ENCODE measurements around the gene TGFBR2. TPM values are rescaled to one million over a fixed set of nuclear protein-coding genes. Genes with fewer than 3 reads are reported as not detected.

The TGFBR2 gene
- total RNA-seq, 1 experiment from 2014 or later = not detected

GRCh38 chr3:30671527-30672286 is 65.3 kb downstream of the TGFBR2 start:
- Histone ChIP-seq H3K27me3 (ENCODE audit: low read length) (no peaks in the 10 kb centered on the region; the same call in 1 of the 2 replicates), H3K4me2 (ENCODE audit: low read depth, low read length, poor library complexity, severe bottlenecking) (no peak overlapping the region), H4K20me1 (ENCODE audit: insufficient read depth, low read depth, low read length) (no peaks in the 10 kb centered on the region), H3K4me3 (ENCODE audit: low read length) (no peak overlapping the region), H3K27ac (ENCODE audit: low read length) (no peak overlapping the region), H3K4me1 (ENCODE audit: low read length) (no peaks in the 10 kb centered on the region), H3K9me3 (ENCODE audit: low read length) (no peaks in the 10 kb centered on the region), H2AFZ (ENCODE audit: low read length) (no peak overlapping the region), H3K9ac (ENCODE audit: low read length) (no peak overlapping the region), H3K79me2 (ENCODE audit: low read length) (no peaks in the 10 kb centered on the region), H3K36me3 (ENCODE audit: insufficient read depth, low read length) (no peaks in the 10 kb centered on the region), H3K9me2 (replicated peaks; ENCODE audit: insufficient read depth, low read length) (no peaks in the 10 kb centered on the region)
- DNase-seq = no peak

DNA sequence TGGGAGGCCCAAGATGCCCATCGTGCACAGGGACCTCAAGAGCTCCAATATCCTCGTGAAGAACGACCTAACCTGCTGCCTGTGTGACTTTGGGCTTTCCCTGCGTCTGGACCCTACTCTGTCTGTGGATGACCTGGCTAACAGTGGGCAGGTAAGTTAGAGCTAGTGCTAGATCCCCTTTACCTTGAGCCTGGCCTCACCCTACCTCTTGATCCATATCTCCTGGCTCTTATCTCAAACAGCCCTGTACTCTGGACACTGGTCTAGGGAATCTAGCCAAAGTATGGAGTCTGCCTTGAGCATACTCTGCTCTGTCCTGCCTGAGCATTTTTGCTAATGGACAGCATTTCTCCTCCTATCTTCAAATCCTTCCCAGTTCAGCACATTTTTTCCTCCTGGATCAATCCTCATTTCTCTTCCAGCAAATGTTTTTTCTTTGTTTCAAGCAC is 65.9 kb downstream of the TGFBR2 start:
- Histone ChIP-seq H3K9me2 (replicated peaks; ENCODE audit: insufficient read depth, low read length) (no peaks in the 10 kb centered on the region), H3K27ac (ENCODE audit: low read length) (no peak overlapping the region), H3K4me2 (ENCODE audit: low read depth, low read length, poor library complexity, severe bottlenecking) (no peak overlapping the region), H3K79me2 (ENCODE audit: low read length) (no peaks in the 10 kb centered on the region), H3K4me1 (ENCODE audit: low read length) (no peaks in the 10 kb centered on the region), H3K9ac (ENCODE audit: low read length) (no peak overlapping the region), H3K9me3 (ENCODE audit: low read length) (no peaks in the 10 kb centered on the region), H3K27me3 (ENCODE audit: low read length) (no peaks in the 10 kb centered on the region; the same call in 1 of the 2 replicates), H4K20me1 (ENCODE audit: insufficient read depth, low read depth, low read length) (no peaks in the 10 kb centered on the region), H2AFZ (ENCODE audit: low read length) (no peak overlapping the region), H3K4me3 (ENCODE audit: low read length) (no peak overlapping the region), H3K36me3 (ENCODE audit: insufficient read depth, low read length) (no peaks in the 10 kb centered on the region)
- no peak for DNase-seq

DNA sequence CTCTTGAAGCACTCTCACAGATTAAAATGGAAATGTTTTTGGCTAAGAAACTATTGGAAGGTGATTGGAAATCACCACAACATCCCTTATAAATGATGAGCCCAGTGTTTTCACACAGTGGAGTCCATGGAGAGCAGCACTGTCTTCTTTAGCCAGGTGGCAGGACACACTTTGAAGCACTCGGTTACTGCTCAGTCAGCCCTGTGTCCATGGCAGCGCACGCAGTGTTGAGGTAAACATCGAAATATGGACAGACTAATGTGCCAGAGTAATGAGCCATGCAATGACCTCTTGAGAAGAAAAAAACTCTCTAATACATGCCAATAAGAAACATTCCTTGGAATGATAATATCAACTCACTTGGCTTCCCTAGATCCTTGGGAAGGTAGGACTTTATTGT is 66.6 kb downstream of the TGFBR2 start:
- Histone ChIP-seq H3K27ac (ENCODE audit: low read length) (no peak overlapping the region), H3K79me2 (ENCODE audit: low read length) (no peaks in the 10 kb centered on the region), H4K20me1 (ENCODE audit: insufficient read depth, low read depth, low read length) (no peaks in the 10 kb centered on the region), H3K9ac (ENCODE audit: low read length) (no peak overlapping the region), H3K4me1 (ENCODE audit: low read length) (no peaks in the 10 kb centered on the region), H3K4me2 (ENCODE audit: low read depth, low read length, poor library complexity, severe bottlenecking) (no peak overlapping the region), H3K4me3 (ENCODE audit: low read length) (no peak overlapping the region), H3K27me3 (ENCODE audit: low read length) (no peaks in the 10 kb centered on the region; the same call in 1 of the 2 replicates), H3K9me3 (ENCODE audit: low read length) (no peaks in the 10 kb centered on the region), H2AFZ (ENCODE audit: low read length) (no peak overlapping the region), H3K36me3 (ENCODE audit: insufficient read depth, low read length) (no peaks in the 10 kb centered on the region), H3K9me2 (replicated peaks; ENCODE audit: insufficient read depth, low read length) (no peaks in the 10 kb centered on the region)
- no peak for DNase-seq

DNA sequence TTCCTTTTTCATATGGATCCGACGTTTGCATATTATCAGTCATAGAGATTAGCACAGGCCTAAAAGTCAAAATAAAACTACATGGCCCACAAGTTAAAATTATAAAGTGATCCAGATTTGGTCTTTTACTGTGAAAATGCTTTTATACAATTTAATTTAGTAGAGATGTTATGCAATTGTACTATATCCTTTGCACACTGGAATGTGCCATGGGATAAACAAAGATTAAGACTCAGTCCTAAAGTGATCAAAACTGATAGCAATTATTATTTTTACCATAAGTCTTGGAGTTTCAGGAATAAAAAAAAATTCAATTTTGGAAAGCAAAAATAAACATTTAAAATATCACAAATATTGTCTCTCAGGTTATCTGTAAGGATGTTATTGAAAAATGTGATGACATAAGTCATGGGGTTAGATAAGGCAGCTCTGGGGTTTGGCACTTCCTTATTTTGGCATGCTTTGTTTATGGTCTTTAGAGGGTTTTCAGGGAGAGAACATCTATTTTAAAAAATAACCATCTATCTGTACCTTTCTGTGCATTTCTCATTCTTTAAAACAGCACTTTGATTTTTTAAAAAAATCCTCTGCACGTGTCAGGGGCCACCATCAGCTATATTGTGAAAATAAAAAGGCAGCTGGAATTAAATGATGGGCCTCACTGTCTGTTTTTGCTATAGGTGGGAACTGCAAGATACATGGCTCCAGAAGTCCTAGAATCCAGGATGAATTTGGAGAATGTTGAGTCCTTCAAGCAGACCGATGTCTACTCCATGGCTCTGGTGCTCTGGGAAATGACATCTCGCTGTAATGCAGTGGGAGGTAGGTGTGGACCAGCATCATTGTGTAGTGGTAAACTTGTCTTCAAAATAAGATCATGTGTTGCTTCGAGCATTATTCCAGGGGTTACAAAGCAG is 67.3 kb downstream of the TGFBR2 start:
- no peaks in the 10 kb centered on the region; the same call in 1 of the 2 replicates for H3K27me3 ChIP-seq (ENCODE audit: low read length)
- no peak overlapping the region for H3K4me2 ChIP-seq (ENCODE audit: low read depth, low read length, poor library complexity, severe bottlenecking)
- no peak for DNase-seq
- H3K9me3 ChIP-seq (ENCODE audit: low read length) = no peaks in the 10 kb centered on the region
- no peaks in the 10 kb centered on the region for H3K79me2 ChIP-seq (ENCODE audit: low read length)
- no peaks in the 10 kb centered on the region for H3K4me1 ChIP-seq (ENCODE audit: low read length)
- H4K20me1 ChIP-seq (ENCODE audit: insufficient read depth, low read depth, low read length) = no peaks in the 10 kb centered on the region
- H3K27ac ChIP-seq (ENCODE audit: low read length) = no peak overlapping the region
- no peak overlapping the region for H2AFZ ChIP-seq (ENCODE audit: low read length)
- no peak overlapping the region for H3K4me3 ChIP-seq (ENCODE audit: low read length)
- no peak overlapping the region for H3K9ac ChIP-seq (ENCODE audit: low read length)
- no peaks in the 10 kb centered on the region for H3K9me2 ChIP-seq (replicated peaks; ENCODE audit: insufficient read depth, low read length)
- no peaks in the 10 kb centered on the region for H3K36me3 ChIP-seq (ENCODE audit: insufficient read depth, low read length)

DNA sequence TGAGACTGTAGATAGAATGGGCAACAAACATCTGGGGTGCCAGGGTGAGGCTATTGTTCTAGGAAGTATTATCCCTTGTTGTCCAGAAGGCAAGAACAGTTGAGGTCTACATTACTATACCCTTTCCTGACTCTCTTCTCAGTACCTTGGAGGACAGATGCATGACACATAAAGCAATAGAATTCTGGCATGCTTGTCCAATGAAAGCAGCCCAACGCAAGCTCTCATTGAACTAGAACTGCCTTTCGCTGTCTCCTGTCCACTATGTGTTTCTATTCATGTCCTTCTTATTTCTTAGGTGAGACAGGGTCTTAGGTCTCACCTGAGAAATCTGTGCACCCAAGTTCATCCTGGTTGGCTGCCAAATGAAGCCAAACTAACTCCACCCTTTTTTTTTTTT is 68.6 kb downstream of the TGFBR2 start:
- H3K4me2 ChIP-seq (ENCODE audit: low read depth, low read length, poor library complexity, severe bottlenecking) = no peak overlapping the region
- no peaks in the 10 kb centered on the region for H4K20me1 ChIP-seq (ENCODE audit: insufficient read depth, low read depth, low read length)
- no peaks in the 10 kb centered on the region for H3K4me1 ChIP-seq (ENCODE audit: low read length)
- no peaks in the 10 kb centered on the region for H3K36me3 ChIP-seq (ENCODE audit: insufficient read depth, low read length)
- no peak overlapping the region for H3K4me3 ChIP-seq (ENCODE audit: low read length)
- no peaks in the 10 kb centered on the region for H3K79me2 ChIP-seq (ENCODE audit: low read length)
- H3K27ac ChIP-seq (ENCODE audit: low read length) = no peak overlapping the region
- H3K9me3 ChIP-seq (ENCODE audit: low read length) = no peaks in the 10 kb centered on the region
- no peak overlapping the region for H2AFZ ChIP-seq (ENCODE audit: low read length)
- H3K9ac ChIP-seq (ENCODE audit: low read length) = no peak overlapping the region
- no peaks in the 10 kb centered on the region for H3K9me2 ChIP-seq (replicated peaks; ENCODE audit: insufficient read depth, low read length)
- H3K27me3 ChIP-seq (ENCODE audit: low read length) = no peaks in the 10 kb centered on the region; the same call in 1 of the 2 replicates
- DNase-seq = no peak

DNA sequence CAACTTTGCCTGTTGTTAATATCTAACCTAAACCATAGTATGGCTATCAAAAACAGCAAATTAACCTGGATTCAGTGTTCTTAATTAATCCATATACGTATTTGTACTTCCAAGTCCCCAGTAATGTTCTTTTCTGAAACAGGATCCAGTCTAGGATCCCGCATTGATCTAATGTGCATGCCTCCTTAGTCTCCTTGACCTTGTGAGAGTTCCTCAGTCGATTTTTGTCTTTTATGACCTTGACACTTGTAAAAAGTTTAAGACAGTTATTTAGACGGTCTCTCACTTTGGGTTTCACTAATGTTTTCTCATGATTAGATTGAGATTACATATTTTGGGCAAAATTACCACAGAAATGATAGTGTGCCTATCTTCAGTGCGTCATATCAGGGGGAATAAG is 69.4 kb downstream of the TGFBR2 start:
- Histone ChIP-seq H3K4me1 (ENCODE audit: low read length) (no peaks in the 10 kb centered on the region), H3K4me3 (ENCODE audit: low read length) (no peak overlapping the region), H3K79me2 (ENCODE audit: low read length) (no peaks in the 10 kb centered on the region), H3K4me2 (ENCODE audit: low read depth, low read length, poor library complexity, severe bottlenecking) (no peak overlapping the region), H3K9me2 (replicated peaks; ENCODE audit: insufficient read depth, low read length) (no peaks in the 10 kb centered on the region), H3K27me3 (ENCODE audit: low read length) (no peaks in the 10 kb centered on the region; the same call in 1 of the 2 replicates), H3K9ac (ENCODE audit: low read length) (no peak overlapping the region), H3K27ac (ENCODE audit: low read length) (no peak overlapping the region), H2AFZ (ENCODE audit: low read length) (no peak overlapping the region), H3K36me3 (ENCODE audit: insufficient read depth, low read length) (no peaks in the 10 kb centered on the region), H4K20me1 (ENCODE audit: insufficient read depth, low read depth, low read length) (no peaks in the 10 kb centered on the region), H3K9me3 (ENCODE audit: low read length) (no peaks in the 10 kb centered on the region)
- no peak for DNase-seq

GRCh38 chr3:30676424-30677346 is 70.3 kb downstream of the TGFBR2 start:
- H3K4me2 ChIP-seq (ENCODE audit: low read depth, low read length, poor library complexity, severe bottlenecking) = no peak overlapping the region
- H3K4me3 ChIP-seq (ENCODE audit: low read length) = no peak overlapping the region
- no peak overlapping the region for H3K27ac ChIP-seq (ENCODE audit: low read length)
- H3K79me2 ChIP-seq (ENCODE audit: low read length) = no peaks in the 10 kb centered on the region
- H3K9me2 ChIP-seq (replicated peaks; ENCODE audit: insufficient read depth, low read length) = no peaks in the 10 kb centered on the region
- H3K4me1 ChIP-seq (ENCODE audit: low read length) = no peaks in the 10 kb centered on the region
- no peaks in the 10 kb centered on the region for H3K9me3 ChIP-seq (ENCODE audit: low read length)
- no peaks in the 10 kb centered on the region; the same call in 1 of the 2 replicates for H3K27me3 ChIP-seq (ENCODE audit: low read length)
- H4K20me1 ChIP-seq (ENCODE audit: insufficient read depth, low read depth, low read length) = no peaks in the 10 kb centered on the region
- H3K36me3 ChIP-seq (ENCODE audit: insufficient read depth, low read length) = no peaks in the 10 kb centered on the region
- H3K9ac ChIP-seq (ENCODE audit: low read length) = no peak overlapping the region
- H2AFZ ChIP-seq (ENCODE audit: low read length) = no peak overlapping the region
- no peak for DNase-seq
